ENCODE data around the gene KLRD1.

DNA sequence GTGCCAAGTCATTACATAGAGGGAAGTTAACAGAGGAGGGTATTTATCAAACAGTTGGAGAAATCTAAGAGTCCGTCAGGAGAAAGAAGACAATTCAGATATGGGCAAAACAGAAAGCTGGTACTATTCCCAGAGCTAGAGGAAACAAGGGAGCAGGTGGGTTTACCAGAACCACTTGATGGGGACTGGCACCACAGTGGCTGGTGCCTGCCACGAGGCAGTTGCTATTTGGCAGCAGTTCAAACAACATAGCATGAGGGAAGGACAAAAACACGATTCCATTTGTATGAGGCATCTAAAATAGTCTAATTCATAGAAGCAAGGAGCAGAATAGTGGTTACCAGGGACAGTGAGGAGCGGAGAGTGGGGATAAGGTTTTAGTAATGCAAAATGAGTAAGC lies 24.6 kb upstream of the KLRD1 start:
- TF ChIP-seq FOXM1 (IDR thresholded peaks at IDR 0.05; ENCODE audit: borderline replicate concordance) = no peak
- TF ChIP-seq FOXK2 (IDR thresholded peaks at IDR 0.05) = no peak
- no peak for TF ChIP-seq TARDBP (IDR thresholded peaks at IDR 0.05)
- no peak for TF ChIP-seq BHLHE40 (IDR thresholded peaks at IDR 0.05; ENCODE audit: borderline replicate concordance)
- TF ChIP-seq CTBP1 (IDR thresholded peaks at IDR 0.05; ENCODE audit: borderline replicate concordance) = no peak
- TF ChIP-seq ELF4 (IDR thresholded peaks at IDR 0.05) = no peak
- no peak for TF ChIP-seq SP1 (IDR thresholded peaks at IDR 0.05)
- TF ChIP-seq SUZ12 (IDR thresholded peaks at IDR 0.05) = no peak
- TF ChIP-seq NFRKB (IDR thresholded peaks at IDR 0.05) = no peak
- TF ChIP-seq ZNF384 (IDR thresholded peaks at IDR 0.05) = no peak
- no peak for TF ChIP-seq HDGF (IDR thresholded peaks at IDR 0.05; ENCODE audit: borderline replicate concordance)
- TF ChIP-seq, protein P1, sequence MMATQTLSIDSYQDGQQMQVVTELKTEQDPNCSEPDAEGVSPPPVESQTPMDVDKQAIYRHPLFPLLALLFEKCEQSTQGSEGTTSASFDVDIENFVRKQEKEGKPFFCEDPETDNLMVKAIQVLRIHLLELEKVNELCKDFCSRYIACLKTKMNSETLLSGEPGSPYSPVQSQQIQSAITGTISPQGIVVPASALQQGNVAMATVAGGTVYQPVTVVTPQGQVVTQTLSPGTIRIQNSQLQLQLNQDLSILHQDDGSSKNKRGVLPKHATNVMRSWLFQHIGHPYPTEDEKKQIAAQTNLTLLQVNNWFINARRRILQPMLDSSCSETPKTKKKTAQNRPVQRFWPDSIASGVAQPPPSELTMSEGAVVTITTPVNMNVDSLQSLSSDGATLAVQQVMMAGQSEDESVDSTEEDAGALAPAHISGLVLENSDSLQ (IDR thresholded peaks at IDR 0.05) = no peak

Data from HEK293T (cell line).